HG03039 (cell line): Measurements from ENCODE around the gene RGS4.

Source experiments
- ATAC-seq: cut with Tn5 transposase; IDR thresholded peaks from one replicate; pipeline ENCODE4 v1.9.1; 2021; ENCODE audit warnings: mild to moderate bottlenecking, moderate library complexity; ENCODE audit not compliant: unreplicated experiment

The RGS4 gene

GRCh38 chr1:163094589-163094988 is 25.4 kb downstream of the RGS4 start:
- no peak for ATAC-seq

- no peak for ATAC-seq
Observed at GRCh38 chr1:163095213-163095612, 26.1 kb downstream of the RGS4 start.

GRCh38 chr1:163102590-163102989 is 33.4 kb downstream of the RGS4 start:
- no peak for ATAC-seq

- ATAC-seq: no peak
Observed at GRCh38 chr1:163104385-163105099, 35.4 kb downstream of the RGS4 start.

GRCh38 chr1:163106364-163106987 is 37.3 kb downstream of the RGS4 start:
- ATAC-seq: no peak

- ATAC-seq: no peak
Observed at GRCh38 chr1:163107655-163108054, 38.5 kb downstream of the RGS4 start.

- ATAC-seq: no peak
Observed at GRCh38 chr1:163115887-163116286, 46.7 kb downstream of the RGS4 start.

GRCh38 chr1:163119707-163120106 is 50.5 kb downstream of the RGS4 start:
- no peak for ATAC-seq

GRCh38 chr1:163120372-163120771 is 51.2 kb downstream of the RGS4 start:
- ATAC-seq: no peak

GRCh38 chr1:163124812-163125211 is 55.7 kb downstream of the RGS4 start:
- no peak for ATAC-seq
